ENCODE measurements around the gene PDE9A. TPM values are rescaled to one million over a fixed set of nuclear protein-coding genes. Genes with fewer than 3 reads are reported as not detected.
"Not testable (repeated sequence)": the region's sequence is repeated elsewhere in the genome, so short reads cannot be mapped to it uniquely, and the experiment has no call there.

The PDE9A gene
- polyA plus RNA-seq, 4 donors, result 7.3 to 41.0 (median 38.6) TPM

- no peak for DNase-seq (ENCODE audit: low read depth in 4 of 4, low spot score in 3 of 4)
These were observed 51.4 kb downstream of the PDE9A start for GRCh38 chr21:42704861-42705260.

GRCh38 chr21:42705346-42705745 lies 51.9 kb downstream of the PDE9A start:
- DNase-seq (ENCODE audit: low read depth in 4 of 4, low spot score in 3 of 4), result no peak

- DNase-seq (ENCODE audit: low read depth in 4 of 4, low spot score in 3 of 4), result no peak
These were observed 52.4 kb downstream of the PDE9A start for GRCh38 chr21:42705746-42706374.

GRCh38 chr21:42706765-42707164 lies 53.3 kb downstream of the PDE9A start:
- DNase-seq (ENCODE audit: low read depth in 4 of 4, low spot score in 3 of 4), result no peak

- DNase-seq (ENCODE audit: low read depth in 4 of 4, low spot score in 3 of 4), result no peak
These were observed 53.9 kb downstream of the PDE9A start for GRCh38 chr21:42707207-42707830.

GRCh38 chr21:42708107-42708506 lies 54.7 kb downstream of the PDE9A start:
- no peak for DNase-seq (ENCODE audit: low read depth in 4 of 4, low spot score in 3 of 4)

- DNase-seq (ENCODE audit: low read depth in 4 of 4, low spot score in 3 of 4), result not testable (repeated sequence)
These were observed 55.5 kb downstream of the PDE9A start for GRCh38 chr21:42708916-42709315.

GRCh38 chr21:42711667-42712066 lies 58.2 kb downstream of the PDE9A start:
- no peak for DNase-seq (ENCODE audit: low read depth in 4 of 4, low spot score in 3 of 4)

GRCh38 chr21:42715427-42715826 lies 62.0 kb downstream of the PDE9A start:
- not testable (repeated sequence) for DNase-seq (ENCODE audit: low read depth in 4 of 4, low spot score in 3 of 4)

GRCh38 chr21:42716074-42716473 lies 62.7 kb downstream of the PDE9A start:
- no peak for DNase-seq (ENCODE audit: low read depth in 4 of 4, low spot score in 3 of 4)

- DNase-seq (ENCODE audit: low read depth in 4 of 4, low spot score in 3 of 4), result not testable (repeated sequence)
These were observed 67.1 kb downstream of the PDE9A start for GRCh38 chr21:42720484-42720883.

GRCh38 chr21:42721341-42721824 lies 68.0 kb downstream of the PDE9A start:
- DNase-seq (ENCODE audit: low read depth in 4 of 4, low spot score in 3 of 4), result no peak

GRCh38 chr21:42722153-42722552 lies 68.7 kb downstream of the PDE9A start:
- DNase-seq (ENCODE audit: low read depth in 4 of 4, low spot score in 3 of 4), result no peak

GRCh38 chr21:42722808-42723473 lies 69.5 kb downstream of the PDE9A start:
- no peak for DNase-seq (ENCODE audit: low read depth in 4 of 4, low spot score in 3 of 4)

GRCh38 chr21:42724226-42724920 lies 71.0 kb downstream of the PDE9A start:
- no peak for DNase-seq (ENCODE audit: low read depth in 4 of 4, low spot score in 3 of 4)

- no peak for DNase-seq (ENCODE audit: low read depth in 4 of 4, low spot score in 3 of 4)
These were observed 72.1 kb downstream of the PDE9A start for GRCh38 chr21:42725416-42725930.

GRCh38 chr21:42731264-42732032 lies 78.0 kb downstream of the PDE9A start:
- no peak for DNase-seq (ENCODE audit: low read depth in 4 of 4, low spot score in 3 of 4)

- no peak for DNase-seq (ENCODE audit: low read depth in 4 of 4, low spot score in 3 of 4)
These were observed 78.6 kb downstream of the PDE9A start for GRCh38 chr21:42732033-42732410.

- no peak for DNase-seq (ENCODE audit: low read depth in 4 of 4, low spot score in 3 of 4)
These were observed 79.7 kb downstream of the PDE9A start for GRCh38 chr21:42733037-42733627.

GRCh38 chr21:42733874-42734273 lies 80.5 kb downstream of the PDE9A start:
- no peak for DNase-seq (ENCODE audit: low read depth in 4 of 4, low spot score in 3 of 4)
